Peyer's patch (tissue), 4 donors: ENCODE results near the gene SERPINB3.

ENCODE experiments used
- CTCF ChIP-seq, 6 experiments: fragments of 450-650 bp in 4 of 6; fragments of 200-600 bp in 2 of 6; sonication (generic) in 1 of 6; IDR thresholded peaks; one replicate each; pipeline ENCODE4 v1.5.1; 2017 to 2019; ENCODE audit warnings: antibody characterized with exemption in 6 of 6, mild to moderate bottlenecking in 3 of 6, moderate library complexity in 1 of 6
- POLR2A ChIP-seq, 2 donors: fragments of 450-650 bp; IDR thresholded peaks; one replicate each; pipeline ENCODE4 v1.5.1; 2017; ENCODE audit warnings: antibody characterized with exemption in 2 of 2, mild to moderate bottlenecking in 2 of 2, moderate library complexity in 2 of 2

DNA sequence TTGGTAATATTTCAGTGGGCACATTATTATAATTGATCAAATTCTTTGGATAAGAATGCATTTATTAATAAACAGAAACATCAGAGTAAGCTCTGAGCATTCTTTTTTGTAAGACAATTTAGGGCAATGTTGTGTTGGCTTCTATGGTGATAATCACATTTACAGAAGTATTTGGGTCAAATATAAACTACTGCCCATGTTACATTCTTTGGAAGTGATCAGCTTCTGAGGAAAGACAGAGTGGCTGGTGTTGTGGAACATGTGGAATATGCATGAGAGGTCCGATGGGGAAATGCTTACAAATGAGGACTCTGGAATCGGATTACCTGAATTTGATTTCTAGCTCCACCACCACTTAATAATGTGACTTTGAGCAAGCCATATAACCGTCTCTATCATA is 55.2 kb downstream of the SERPINB3 start:
- TF ChIP-seq CTCF (IDR thresholded peaks at IDR 0.05) (no peak), POLR2A (IDR thresholded peaks at IDR 0.05) (no peak)
